HG02852 (cell line): Measurements from ENCODE around the gene SDSL.

Experiments
- ATAC-seq: cut with Tn5 transposase; IDR thresholded peaks from one replicate; pipeline ENCODE4 v1.9.1; 2021; ENCODE audit warnings: mild to moderate bottlenecking, moderate library complexity; ENCODE audit not compliant: unreplicated experiment

Gene SDSL

GRCh38 chr12:113477842-113478215 is 55.6 kb downstream of the SDSL start:
- ATAC-seq: no peak

DNA sequence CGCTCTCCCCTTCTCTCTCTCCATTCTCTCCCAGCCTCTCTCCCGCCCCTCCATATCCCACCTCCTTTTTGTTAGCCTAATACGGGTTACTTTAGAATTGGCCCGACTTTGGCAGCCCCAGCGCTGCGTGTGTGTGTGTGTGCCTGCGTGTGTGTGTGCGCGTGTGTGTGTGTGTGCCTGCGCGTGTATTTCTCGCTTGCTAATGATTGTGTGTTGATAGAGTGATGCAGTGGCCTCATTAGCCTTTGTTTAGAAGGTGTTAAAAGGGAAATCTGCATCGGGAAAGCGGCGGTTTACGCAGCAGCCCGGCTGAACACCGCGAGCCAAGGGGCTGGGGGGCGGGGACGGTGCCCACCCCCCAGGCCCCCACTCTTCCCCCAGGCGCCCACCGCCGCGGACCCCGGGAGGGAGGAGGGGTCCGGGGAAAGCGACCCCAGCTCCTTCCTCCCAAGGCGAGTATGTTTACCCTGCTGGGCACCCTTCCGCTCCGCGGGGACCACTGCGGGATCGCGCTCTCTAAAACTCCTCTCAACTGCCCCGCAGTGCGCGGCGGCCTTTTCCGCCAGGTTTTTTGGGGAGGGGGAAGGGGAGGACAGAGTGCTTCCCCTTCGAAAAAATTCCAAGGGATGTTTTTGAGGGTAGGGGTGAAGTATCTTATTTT is 56.3 kb downstream of the SDSL start:
- no peak for ATAC-seq

DNA sequence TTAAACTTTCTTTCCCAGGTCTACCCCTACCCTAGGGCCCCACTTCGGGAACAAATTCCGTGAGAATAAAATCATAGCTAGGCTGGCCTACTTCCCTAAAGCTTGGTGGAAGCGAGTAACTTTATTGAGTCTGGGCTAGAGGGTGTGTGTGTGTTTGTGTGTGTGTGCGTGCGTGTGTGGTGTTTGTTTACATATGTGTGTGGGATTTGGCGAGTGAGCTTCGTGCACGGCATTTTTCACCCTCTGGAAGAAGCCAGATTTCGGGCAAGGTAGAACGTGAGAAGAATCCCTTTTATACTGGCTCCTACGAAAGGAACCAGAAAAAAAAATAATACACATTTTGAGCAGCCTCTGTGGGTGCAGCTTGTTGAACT is 57.0 kb downstream of the SDSL start:
- no peak for ATAC-seq

- no peak for ATAC-seq
Measured at GRCh38 chr12:113479590-113480335, 57.6 kb downstream of the SDSL start.

GRCh38 chr12:113480336-113480971 is 58.3 kb downstream of the SDSL start:
- no peak for ATAC-seq

DNA sequence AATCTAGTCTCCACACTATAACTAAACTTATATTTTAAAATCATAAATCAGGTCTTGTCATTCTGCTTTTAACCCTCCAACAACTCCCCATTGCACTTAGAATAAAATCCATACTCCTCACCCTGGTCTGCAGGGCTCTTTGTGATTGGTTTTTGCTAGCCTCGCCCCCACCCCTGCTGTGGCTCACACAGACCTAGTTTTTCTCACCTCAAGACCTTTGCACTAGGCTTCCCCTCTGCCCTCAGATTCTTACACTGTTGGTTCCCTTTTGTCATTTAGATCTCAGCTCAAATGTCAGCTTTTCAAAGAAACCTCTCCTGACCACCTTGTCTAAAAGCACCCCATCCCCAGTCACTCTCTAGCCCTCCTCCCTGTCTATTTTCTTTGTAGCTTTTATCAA is 60.2 kb downstream of the SDSL start:
- ATAC-seq: no peak

- no peak for ATAC-seq
Measured at GRCh38 chr12:113485330-113485729, 63.1 kb downstream of the SDSL start.

DNA sequence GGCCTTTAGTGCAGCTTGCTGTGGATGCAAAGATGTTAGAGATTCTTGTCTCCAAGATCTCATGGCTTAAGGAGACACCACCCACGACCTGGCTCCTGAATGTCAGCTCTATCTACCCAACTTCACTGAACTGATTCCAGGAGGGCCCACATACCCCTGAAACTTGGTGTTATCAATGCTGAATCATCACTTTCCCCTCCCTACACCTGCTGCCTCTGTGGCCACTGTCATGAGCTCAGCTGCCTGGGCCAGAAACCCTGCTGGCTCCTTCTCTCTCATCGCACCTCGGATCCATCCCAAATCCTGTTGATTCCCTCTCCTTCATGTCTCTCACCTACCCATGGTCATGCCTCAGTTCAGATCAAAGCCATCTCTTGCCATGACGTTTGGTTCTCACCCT is 64.5 kb downstream of the SDSL start:
- ATAC-seq: no peak
